Erythroblast (primary cell): Measurements from ENCODE around the gene SLC39A1.

Experiments used
- GATA1 ChIP-seq: IDR thresholded peaks from 2 replicates; pipeline ENCODE4 v1.6.1; 2011; ENCODE audit warnings: low read depth, mild to moderate bottlenecking, control low read depth, low read length, moderate library complexity
- POLR2A ChIP-seq: IDR thresholded peaks from 2 replicates; pipeline ENCODE4 v1.6.1; 2011; ENCODE audit warnings: mild to moderate bottlenecking, low read length

DNA sequence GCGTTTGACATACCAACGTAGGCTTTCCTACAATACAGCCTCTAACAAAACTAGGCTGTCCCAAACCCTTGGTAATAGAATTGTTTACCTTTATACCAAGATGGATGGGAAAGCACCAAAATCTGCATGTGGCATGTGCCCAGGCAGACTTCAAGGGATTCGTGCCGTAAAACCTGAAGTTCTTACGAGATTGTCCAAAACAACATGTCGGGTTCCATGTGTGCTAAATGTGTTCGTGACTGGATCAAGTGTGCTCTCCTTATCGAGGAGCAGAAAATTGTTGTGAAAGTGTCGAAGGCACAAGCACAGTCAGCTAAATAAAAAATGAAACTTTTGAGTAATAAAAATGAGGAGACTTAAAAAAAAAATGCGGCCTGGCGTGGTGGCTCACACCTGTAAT is 32.3 kb upstream of the SLC39A1 start:
- TF ChIP-seq POLR2A (no peak), GATA1 (no peak)
